ENCODE data around the gene SLC4A1. TPM values are rescaled to one million over a fixed set of nuclear protein-coding genes. Genes with fewer than 3 reads are reported as not detected.

The SLC4A1 gene
- total and polyA plus RNA-seq, 8 donors = 8.3 TPM; not detected in 7

- peak within 1 kb of the TSS; percentile 96 to 100 (median 99) for H3K27ac ChIP-seq
- intact Hi-C loops (cut with DNase I; ENCODE audit: low total_unique reads) = no loop called here
- TF ChIP-seq POLR2AphosphoS5 (IDR thresholded peaks at IDR 0.05) (no peak), CTCF (IDR thresholded peaks at IDR 0.05) (no peak), EP300 (IDR thresholded peaks at IDR 0.05) (no peak), POLR2A (IDR thresholded peaks at IDR 0.05) (no peak)
- peak; percentile 63 to 93 for DNase-seq
- peaks cover 30 to 68% (median 49%) of the 10 kb centered on the region in 4 donors for H3K4me1 ChIP-seq
- H3K9me3 ChIP-seq = no peaks in the 10 kb centered on the region
- no peaks in the 10 kb centered on the region for H3K27me3 ChIP-seq
- peaks cover 17 to 26% (median 24%) of the 10 kb centered on the region in 4 donors for H3K36me3 ChIP-seq
- WGBS, 5 donors = 0 to 2% (median 0%) methylated on average over 8 to 66 of the region's 76 CpGs; no CpG with 5 or more reads in 1 of the 5 donors
- H3K4me3 ChIP-seq = peak within 1 kb of the TSS; percentile 73 to 99 (median 86)
Measured at GRCh38 chr17:44219616-44220212, 48.2 kb downstream of the SLC4A1 start, which contains the start of gene UBTF. Gene UBTF (minus strand): TSS chr17:44219675. CDS start chr17:44218229, 1,446 bp downstream.

GRCh38 chr17:44219108-44219615 lies 48.8 kb downstream of the SLC4A1 start:
- intact Hi-C loops (cut with DNase I; ENCODE audit: low total_unique reads) = no loop called here
- Histone ChIP-seq H3K4me3 (peak overlapping the region; percentile 73 to 99 (median 86)), H3K27me3 (no peaks in the 10 kb centered on the region), H3K36me3 (peaks cover 23 to 32% (median 29%) of the 10 kb centered on the region in 4 donors), H3K9me3 (no peaks in the 10 kb centered on the region), H3K4me1 (peaks cover 30 to 62% (median 49%) of the 10 kb centered on the region in 4 donors), H3K27ac (peak overlapping the region; percentile 96 to 100 (median 99))
- no peak for TF ChIP-seq EP300 (IDR thresholded peaks at IDR 0.05)
- TF ChIP-seq CTCF (IDR thresholded peaks at IDR 0.05) = peak in 4 of 7 experiments; percentile 4 to 60 (median 44)
- WGBS, 5 donors = 0% methylated on average over 20 to 73 of the region's 73 CpGs
- DNase-seq = peak; percentile 71 to 91

DNA sequence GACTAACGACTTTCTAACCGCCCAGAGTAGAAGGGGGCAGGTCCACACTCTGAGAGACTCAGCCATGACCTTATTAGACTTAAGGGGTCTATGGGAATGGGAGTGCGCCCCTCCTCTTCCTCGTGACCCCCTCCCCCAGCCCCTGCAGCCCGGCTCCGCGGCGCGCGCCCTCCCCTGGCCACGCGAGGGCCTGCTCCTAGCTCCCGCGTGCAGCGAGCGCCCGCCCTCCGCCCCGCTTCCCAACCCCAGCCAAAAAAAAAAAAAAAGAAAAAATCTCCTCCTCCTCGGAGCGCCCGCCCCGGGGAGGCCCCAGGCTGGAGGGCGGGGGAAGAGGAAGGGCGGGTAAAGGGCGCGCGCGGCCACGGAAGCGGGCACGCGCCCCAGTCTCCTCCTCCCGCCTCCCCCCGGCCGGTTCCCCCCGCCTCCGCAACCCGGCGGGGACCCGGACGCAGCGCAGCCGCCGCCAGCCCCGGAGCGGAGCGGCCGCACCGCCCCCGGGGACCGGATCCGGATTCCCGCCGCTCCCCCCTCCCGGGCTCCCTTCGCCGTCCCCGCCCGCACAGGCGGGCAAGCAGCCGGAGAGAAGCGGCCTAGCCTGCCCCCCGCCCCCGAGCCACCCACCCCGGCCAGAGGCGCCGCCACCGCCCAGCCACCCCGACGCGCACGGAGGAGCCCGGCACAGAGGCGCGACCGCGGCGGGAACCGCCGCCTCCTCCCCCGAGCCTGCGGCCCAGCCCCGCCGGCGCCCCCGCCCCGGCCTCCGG lies 49.4 kb downstream of the SLC4A1 start:
- TF ChIP-seq POLR2A (IDR thresholded peaks at IDR 0.05) (no peak), CTCF (IDR thresholded peaks at IDR 0.05) (peak in 5 of 7 experiments; percentile 24 to 64 (median 50)), POLR2AphosphoS5 (IDR thresholded peaks at IDR 0.05) (peak in 2 of 3 donors; percentile 60 to 75)
- 0 to 1% (median 0%) methylated on average over 4 to 77 of the region's 89 CpGs for WGBS, 5 donors
- Histone ChIP-seq H3K9me3 (no peaks in the 10 kb centered on the region), H3K4me3 (peak overlapping the region; percentile 73 to 99 (median 86)), H3K4me1 (peaks cover 26 to 56% (median 43%) of the 10 kb centered on the region in 4 donors), H3K36me3 (peaks cover 23 to 38% (median 36%) of the 10 kb centered on the region in 4 donors), H3K27ac (peak overlapping the region; percentile 96 to 100 (median 99)), H3K27me3 (no peaks in the 10 kb centered on the region)
- DNase-seq = peak; percentile 91 to 97
- intact Hi-C loops (cut with DNase I; ENCODE audit: low total_unique reads) = no loop called here

DNA sequence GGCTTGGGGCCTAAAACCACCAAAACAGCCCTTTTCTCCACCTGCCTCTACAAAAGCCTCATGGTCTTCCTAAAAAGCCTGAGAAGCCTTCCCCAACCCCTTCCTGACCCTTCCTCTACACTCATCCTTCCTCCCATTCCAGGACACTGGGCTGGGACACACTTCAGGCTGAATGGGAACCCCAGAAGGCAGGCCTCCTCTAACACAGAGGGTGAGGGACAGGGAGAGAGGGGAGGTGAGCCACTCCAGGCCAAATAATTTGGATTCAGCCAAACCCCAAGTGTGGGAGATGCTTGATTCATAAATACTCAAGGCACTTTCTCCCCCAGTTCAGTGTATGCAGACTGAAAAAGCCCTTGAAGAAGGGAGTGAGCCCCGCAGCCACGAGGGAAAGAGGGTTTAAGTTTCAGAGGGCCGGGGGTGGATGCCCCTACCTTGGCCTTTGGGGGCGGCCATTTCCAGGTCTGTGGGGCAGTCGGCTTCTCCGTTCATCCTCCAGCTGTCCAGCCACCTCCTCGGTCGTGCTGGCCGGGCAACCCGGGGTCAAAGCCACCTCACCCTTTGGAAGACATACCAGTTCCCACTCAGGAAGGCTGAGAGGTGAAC lies 50.1 kb downstream of the SLC4A1 start:
- Histone ChIP-seq H3K36me3 (peaks cover 23 to 45% (median 41%) of the 10 kb centered on the region in 4 donors), H3K9me3 (no peaks in the 10 kb centered on the region), H3K27me3 (no peaks in the 10 kb centered on the region), H3K27ac (peak overlapping the region; percentile 25 to 100 (median 96)), H3K4me1 (peaks cover 20 to 52% (median 36%) of the 10 kb centered on the region in 4 donors), H3K4me3 (peak overlapping the region; percentile 73 to 99 (median 86))
- TF ChIP-seq CTCF (IDR thresholded peaks at IDR 0.05) = no peak
- 3 to 10% (median 4%) methylated on average over 4 to 10 of the region's 10 CpGs for WGBS, 5 donors
- intact Hi-C loops (cut with DNase I; ENCODE audit: low total_unique reads) = no loop called here
- DNase-seq = no peak
